Measurements from ENCODE around the gene COL6A2. TPM values are rescaled to one million over a fixed set of nuclear protein-coding genes. Genes with fewer than 3 reads are reported as not detected.

The COL6A2 gene
- total and polyA plus RNA-seq, 10 of the 15 experiments (the other 5 are each of a cell fraction or from before 2014, with no cell fraction given), result 0.16 to 1.3 (median 0.34) TPM; not detected in 7

DNA sequence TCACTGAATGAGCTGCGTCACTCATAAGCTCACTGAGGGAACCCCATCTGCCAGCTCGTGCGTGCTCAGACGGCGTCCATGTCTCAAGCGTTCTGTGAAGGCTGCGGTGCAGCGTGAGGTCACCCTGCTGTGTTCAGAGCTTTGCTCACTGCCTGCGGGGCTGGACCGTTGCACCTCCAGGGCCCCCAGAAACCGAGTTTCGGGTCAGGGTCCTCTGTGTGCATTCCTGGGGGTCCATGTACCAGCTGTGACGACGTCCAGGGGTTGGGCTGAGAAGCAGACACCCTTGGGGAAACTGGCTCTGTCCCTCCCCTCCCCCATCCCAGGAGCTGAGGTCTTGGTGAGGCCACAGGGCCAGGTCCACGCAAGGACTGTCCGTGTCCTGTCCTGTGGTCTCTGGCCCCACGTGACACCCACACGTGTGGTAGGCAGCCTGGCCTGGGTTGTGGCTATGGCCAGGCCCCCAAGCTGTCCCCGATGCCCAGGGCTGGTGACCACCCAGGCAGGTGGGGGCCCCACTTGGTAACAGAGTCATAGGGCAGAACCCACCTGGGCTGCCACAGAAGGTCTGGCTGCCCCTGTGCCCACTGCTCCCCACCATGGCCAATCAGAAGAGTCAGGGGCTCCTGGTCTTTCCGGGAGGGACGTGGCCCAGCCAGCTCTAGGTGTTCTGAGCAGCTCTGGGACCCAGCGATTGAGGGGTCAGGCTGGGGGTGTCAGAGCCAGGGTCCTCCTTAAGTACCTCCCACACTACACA is 33.1 kb downstream of the COL6A2 start:
- DNase-seq (ENCODE audit: low read depth, low spot score) (no peak), FAIRE-seq (no peak), ATAC-seq (no peak)
- H3K9ac ChIP-seq (ENCODE audit: control insufficient read depth, insufficient read depth, low read length), result no peak overlapping the region
- ChIA-PET CTCF (interaction anchor here (0.6 to 1.1 kb wide), 3 partner anchors 13 to 1002 kb away, joined by 3 to 5 read pairs (median 5); no protein-coding TSS in a partner anchor), SMC1A (ENCODE audit: uncharacterized antibody, unreplicated experiment) (no interaction called here), RAD21 (ENCODE audit: unreplicated experiment) (no interaction called here), POLR2A (no interaction called here)
- intact Hi-C loops (cut with micrococcal nuclease; ENCODE audit: unreplicated experiment) (no loop called here), in situ Hi-C loops (cut with MboI) (no loop called here)
- no peaks in the 10 kb centered on the region for H3K36me3 ChIP-seq (ENCODE audit: control insufficient read depth in 2 of 2, insufficient read depth in 2 of 2, low read length in 1 of 2)
- no peaks in the 10 kb centered on the region for H3K4me1 ChIP-seq (ENCODE audit: control insufficient read depth, insufficient read depth, low read length)
- H3K9me3 ChIP-seq (replicated peaks; ENCODE audit: control insufficient read depth, insufficient read depth, low read length), result no peaks in the 10 kb centered on the region; the same call in 2 of the 3 replicates
- H2AFZ ChIP-seq (ENCODE audit: control insufficient read depth, low read depth, low read length), result no peak overlapping the region
- H4K20me1 ChIP-seq (ENCODE audit: control insufficient read depth, insufficient read depth), result no peaks in the 10 kb centered on the region
- H3K27me3 ChIP-seq (replicated peaks in 1 of 2; ENCODE audit: control insufficient read depth in 2 of 2, insufficient read depth in 2 of 2, low read length in 1 of 2), result no peaks in the 10 kb centered on the region
- H3K4me3 ChIP-seq, result no peak overlapping the region
- H3K79me2 ChIP-seq (ENCODE audit: control insufficient read depth, insufficient read depth, low read length), result no peaks in the 10 kb centered on the region
- BruUV-seq (replicated peaks), result no TSS peak
- no peak overlapping the region for H3K27ac ChIP-seq (ENCODE audit: control insufficient read depth, insufficient read depth)
- 39% methylated on average over 22 of the region's 22 CpGs for WGBS (ENCODE audit: insufficient coverage, insufficient replicate concordance, low lambda C conversion rate, missing lambda C conversion rate)
- H3K4me2 ChIP-seq (ENCODE audit: control insufficient read depth, insufficient read depth), result no peak overlapping the region
- no peak for TF ChIP-seq ZNF217 (IDR thresholded peaks at IDR 0.05)
- no peak for TF ChIP-seq IKZF1 (conservative IDR thresholded peaks at IDR 0.05)
- TF ChIP-seq, protein P1, sequence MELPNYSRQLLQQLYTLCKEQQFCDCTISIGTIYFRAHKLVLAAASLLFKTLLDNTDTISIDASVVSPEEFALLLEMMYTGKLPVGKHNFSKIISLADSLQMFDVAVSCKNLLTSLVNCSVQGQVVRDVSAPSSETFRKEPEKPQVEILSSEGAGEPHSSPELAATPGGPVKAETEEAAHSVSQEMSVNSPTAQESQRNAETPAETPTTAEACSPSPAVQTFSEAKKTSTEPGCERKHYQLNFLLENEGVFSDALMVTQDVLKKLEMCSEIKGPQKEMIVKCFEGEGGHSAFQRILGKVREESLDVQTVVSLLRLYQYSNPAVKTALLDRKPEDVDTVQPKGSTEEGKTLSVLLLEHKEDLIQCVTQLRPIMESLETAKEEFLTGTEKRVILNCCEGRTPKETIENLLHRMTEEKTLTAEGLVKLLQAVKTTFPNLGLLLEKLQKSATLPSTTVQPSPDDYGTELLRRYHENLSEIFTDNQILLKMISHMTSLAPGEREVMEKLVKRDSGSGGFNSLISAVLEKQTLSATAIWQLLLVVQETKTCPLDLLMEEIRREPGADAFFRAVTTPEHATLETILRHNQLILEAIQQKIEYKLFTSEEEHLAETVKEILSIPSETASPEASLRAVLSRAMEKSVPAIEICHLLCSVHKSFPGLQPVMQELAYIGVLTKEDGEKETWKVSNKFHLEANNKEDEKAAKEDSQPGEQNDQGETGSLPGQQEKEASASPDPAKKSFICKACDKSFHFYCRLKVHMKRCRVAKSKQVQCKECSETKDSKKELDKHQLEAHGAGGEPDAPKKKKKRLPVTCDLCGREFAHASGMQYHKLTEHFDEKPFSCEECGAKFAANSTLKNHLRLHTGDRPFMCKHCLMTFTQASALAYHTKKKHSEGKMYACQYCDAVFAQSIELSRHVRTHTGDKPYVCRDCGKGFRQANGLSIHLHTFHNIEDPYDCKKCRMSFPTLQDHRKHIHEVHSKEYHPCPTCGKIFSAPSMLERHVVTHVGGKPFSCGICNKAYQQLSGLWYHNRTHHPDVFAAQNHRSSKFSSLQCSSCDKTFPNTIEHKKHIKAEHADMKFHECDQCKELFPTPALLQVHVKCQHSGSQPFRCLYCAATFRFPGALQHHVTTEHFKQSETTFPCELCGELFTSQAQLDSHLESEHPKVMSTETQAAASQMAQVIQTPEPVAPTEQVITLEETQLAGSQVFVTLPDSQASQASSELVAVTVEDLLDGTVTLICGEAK (IDR thresholded peaks at IDR 0.05; ENCODE audit: borderline replicate concordance), result no peak
- TF ChIP-seq, protein P2, sequence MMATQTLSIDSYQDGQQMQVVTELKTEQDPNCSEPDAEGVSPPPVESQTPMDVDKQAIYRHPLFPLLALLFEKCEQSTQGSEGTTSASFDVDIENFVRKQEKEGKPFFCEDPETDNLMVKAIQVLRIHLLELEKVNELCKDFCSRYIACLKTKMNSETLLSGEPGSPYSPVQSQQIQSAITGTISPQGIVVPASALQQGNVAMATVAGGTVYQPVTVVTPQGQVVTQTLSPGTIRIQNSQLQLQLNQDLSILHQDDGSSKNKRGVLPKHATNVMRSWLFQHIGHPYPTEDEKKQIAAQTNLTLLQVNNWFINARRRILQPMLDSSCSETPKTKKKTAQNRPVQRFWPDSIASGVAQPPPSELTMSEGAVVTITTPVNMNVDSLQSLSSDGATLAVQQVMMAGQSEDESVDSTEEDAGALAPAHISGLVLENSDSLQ (IDR thresholded peaks at IDR 0.05), result no peak
- TF ChIP-seq, protein P3, sequence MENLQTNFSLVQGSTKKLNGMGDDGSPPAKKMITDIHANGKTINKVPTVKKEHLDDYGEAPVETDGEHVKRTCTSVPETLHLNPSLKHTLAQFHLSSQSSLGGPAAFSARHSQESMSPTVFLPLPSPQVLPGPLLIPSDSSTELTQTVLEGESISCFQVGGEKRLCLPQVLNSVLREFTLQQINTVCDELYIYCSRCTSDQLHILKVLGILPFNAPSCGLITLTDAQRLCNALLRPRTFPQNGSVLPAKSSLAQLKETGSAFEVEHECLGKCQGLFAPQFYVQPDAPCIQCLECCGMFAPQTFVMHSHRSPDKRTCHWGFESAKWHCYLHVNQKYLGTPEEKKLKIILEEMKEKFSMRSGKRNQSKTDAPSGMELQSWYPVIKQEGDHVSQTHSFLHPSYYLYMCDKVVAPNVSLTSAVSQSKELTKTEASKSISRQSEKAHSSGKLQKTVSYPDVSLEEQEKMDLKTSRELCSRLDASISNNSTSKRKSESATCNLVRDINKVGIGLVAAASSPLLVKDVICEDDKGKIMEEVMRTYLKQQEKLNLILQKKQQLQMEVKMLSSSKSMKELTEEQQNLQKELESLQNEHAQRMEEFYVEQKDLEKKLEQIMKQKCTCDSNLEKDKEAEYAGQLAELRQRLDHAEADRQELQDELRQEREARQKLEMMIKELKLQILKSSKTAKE (IDR thresholded peaks at IDR 0.05; ENCODE audit: low read depth, poor library complexity, severe bottlenecking), result no peak
- TF ChIP-seq SREBF1 (IDR thresholded peaks at IDR 0.05; ENCODE audit: low read length), result no peak
- no peak for TF ChIP-seq MTA2 (IDR thresholded peaks at IDR 0.05; ENCODE audit: low read depth)
- TF ChIP-seq STAT1 (conservative IDR thresholded peaks at IDR 0.05), result no peak
- no peak for TF ChIP-seq IKZF2 (IDR thresholded peaks at IDR 0.05)
- TF ChIP-seq NFYB (IDR thresholded peaks at IDR 0.05; ENCODE audit: insufficient read depth, low read depth, low read length), result no peak
- no peak for TF ChIP-seq CBX5 (IDR thresholded peaks at IDR 0.05; ENCODE audit: low read depth)
- TF ChIP-seq MEF2B (IDR thresholded peaks at IDR 0.05; ENCODE audit: partially characterized antibody, poor library complexity, severe bottlenecking), result no peak
- TF ChIP-seq ZBED1 (IDR thresholded peaks at IDR 0.05; ENCODE audit: borderline replicate concordance), result no peak
- no peak for TF ChIP-seq NBN (IDR thresholded peaks at IDR 0.05)
- TF ChIP-seq PAX5 (IDR thresholded peaks at IDR 0.05; ENCODE audit: borderline replicate concordance, low read depth, low read length), result no peak
